ENCODE measurements around the gene DYRK1B. TPM values are rescaled to one million over a fixed set of nuclear protein-coding genes. Genes with fewer than 3 reads are reported as not detected.
A peak's percentile ranks its signal among the peaks of the same experiment; 100 is the strongest.

Gene DYRK1B
- total RNA-seq, 1 experiment from 2014 or later: 322 TPM

GRCh38 chr19:39845584-39845932 is 11.6 kb upstream of the DYRK1B start:
- TSS peak; percentile 81 for BruUV-seq (replicated peaks)
- DNase-seq (ENCODE audit: low read depth, low spot score) (peak; percentile 88), ATAC-seq (peak; percentile 49)
- in situ Hi-C loops (cut with HindIII; ENCODE audit: low pct_unique_long_range_greater_than_20kb, low sequenced_read_pairs) (loop anchor here (10.0 kb wide), 1 partner anchor 209 kb away; the partner anchor contains the start of gene ZNF780B), intact Hi-C loops (cut with micrococcal nuclease; ENCODE audit: unreplicated experiment) (loop anchor here (2.0 kb wide), 1 partner anchor 125 kb away; the partner anchor contains the start of gene PSMC4)
- H3K4me3 ChIP-seq (ENCODE audit: low read depth in 2 of 2, low read length in 2 of 2): peak overlapping the region; percentile 35 to 52
- H3K27ac ChIP-seq (ENCODE audit: low read length): peak overlapping the region; percentile 83
- peaks cover 61% of the 10 kb centered on the region for H3K4me1 ChIP-seq (ENCODE audit: control insufficient read depth, insufficient read depth, low read length)
- no peaks in the 10 kb centered on the region for H3K27me3 ChIP-seq (ENCODE audit: control insufficient read depth, insufficient read depth, low read length)
- TF ChIP-seq POLR2AphosphoS5 (IDR thresholded peaks at IDR 0.05; ENCODE audit: low read depth, low read length) (no peak), SIN3A (IDR thresholded peaks at IDR 0.05; ENCODE audit: borderline replicate concordance, insufficient read depth, low read depth, low read length) (no peak), TCF7L2 (IDR thresholded peaks at IDR 0.05; ENCODE audit: low read depth, low read length) (no peak), CTCF (IDR thresholded peaks at IDR 0.05) (no peak), REST (IDR thresholded peaks at IDR 0.05; ENCODE audit: insufficient read depth in 1 of 2, low read depth in 2 of 2, low read length in 1 of 2) (no peak)
- CTCF ChIA-PET: interaction anchor here (0.6 to 7.7 kb wide), 33 partner anchors 12 to 1212 kb away, joined by 3 to 357 read pairs (median 6); partner anchors contain the start of genes DLL3, DYRK1B, EID2B and MED29
- POLR2A ChIA-PET: interaction anchor here (0.6 to 6.8 kb wide), 25 partner anchors 10 to 1493 kb away, joined by 3 to 177 read pairs (median 6); partner anchors contain the start of genes DYRK1B, EID2, EID2B and PSMC4
- H3K9me3 ChIP-seq (ENCODE audit: control insufficient read depth, insufficient read depth, low read depth, low read length): no peaks in the 10 kb centered on the region
- peaks cover 12% of the 10 kb centered on the region for H3K36me3 ChIP-seq (ENCODE audit: control insufficient read depth, insufficient read depth, low read length)

GRCh38 chr19:39845172-39845571 is 11.2 kb upstream of the DYRK1B start:
- Histone ChIP-seq H3K27ac (ENCODE audit: low read length) (peak overlapping the region; percentile 83), H3K27me3 (ENCODE audit: control insufficient read depth, insufficient read depth, low read length) (no peaks in the 10 kb centered on the region), H3K4me3 (ENCODE audit: low read depth in 2 of 2, low read length in 2 of 2) (peak overlapping the region; percentile 35 to 52), H3K4me1 (ENCODE audit: control insufficient read depth, insufficient read depth, low read length) (peaks cover 61% of the 10 kb centered on the region), H3K36me3 (ENCODE audit: control insufficient read depth, insufficient read depth, low read length) (peaks cover 16% of the 10 kb centered on the region), H3K9me3 (ENCODE audit: control insufficient read depth, insufficient read depth, low read depth, low read length) (no peaks in the 10 kb centered on the region)
- CTCF ChIA-PET: interaction anchor here (0.5 to 7.7 kb wide), 34 partner anchors 12 to 1211 kb away, joined by 3 to 357 read pairs (median 6); partner anchors contain the start of genes DYRK1B, EID2B and PSMC4
- no TSS peak for BruUV-seq (replicated peaks)
- no peak for ATAC-seq
- TF ChIP-seq REST (IDR thresholded peaks at IDR 0.05; ENCODE audit: insufficient read depth in 1 of 2, low read depth in 2 of 2, low read length in 1 of 2): no peak
- TF ChIP-seq CTCF (IDR thresholded peaks at IDR 0.05): no peak
- no peak for TF ChIP-seq SIN3A (IDR thresholded peaks at IDR 0.05; ENCODE audit: borderline replicate concordance, insufficient read depth, low read depth, low read length)
- no peak for TF ChIP-seq POLR2AphosphoS5 (IDR thresholded peaks at IDR 0.05; ENCODE audit: low read depth, low read length)
- no peak for TF ChIP-seq TCF7L2 (IDR thresholded peaks at IDR 0.05; ENCODE audit: low read depth, low read length)
- DNase-seq (ENCODE audit: low read depth, low spot score): no peak
- in situ Hi-C loops (cut with HindIII; ENCODE audit: low pct_unique_long_range_greater_than_20kb, low sequenced_read_pairs): loop anchor here (10.0 kb wide), 1 partner anchor 210 kb away; the partner anchor contains the start of gene ZNF780B
- POLR2A ChIA-PET: interaction anchor here (0.6 to 6.8 kb wide), 25 partner anchors 12 to 1493 kb away, joined by 3 to 177 read pairs (median 6); partner anchors contain the start of genes DYRK1B, PSMC4 and ZNF546
- intact Hi-C loops (cut with micrococcal nuclease; ENCODE audit: unreplicated experiment): loop anchor here (2.0 kb wide), 1 partner anchor 126 kb away; the partner anchor contains the start of gene PSMC4

All from Panc1 (cell line).